Measurements from ENCODE around the gene FERMT2.

Gene FERMT2

GRCh38 chr14:52948836-52949235, 2.0 kb downstream of the FERMT2 start:
- Histone ChIP-seq H3K9ac (no peak overlapping the region), H3K4me3 (ENCODE audit: low read depth, low read length) (no peak overlapping the region), H3K27me3 (ENCODE audit: control insufficient read depth, insufficient read depth, low read length) (no peaks in the 10 kb centered on the region), H3K9me3 (ENCODE audit: control insufficient read depth, low read length) (no peaks in the 10 kb centered on the region), H3K4me1 (peaks cover 11% of the 10 kb centered on the region), H3K4me2 (ENCODE audit: low read length) (no peak overlapping the region), H3K79me2 (peaks cover 30% of the 10 kb centered on the region), H3K27ac (no peak overlapping the region), H3K36me3 (ENCODE audit: control insufficient read depth, insufficient read depth, low read length) (no peaks in the 10 kb centered on the region), H2AFZ (no peak overlapping the region)
- no peak for TF ChIP-seq CTCF (IDR thresholded peaks at IDR 0.05)

GRCh38 chr14:52948039-52948438, 2.8 kb downstream of the FERMT2 start:
- Histone ChIP-seq H2AFZ (no peak overlapping the region), H3K27me3 (ENCODE audit: control insufficient read depth, insufficient read depth, low read length) (no peaks in the 10 kb centered on the region), H3K36me3 (ENCODE audit: control insufficient read depth, insufficient read depth, low read length) (no peaks in the 10 kb centered on the region), H3K4me3 (ENCODE audit: low read depth, low read length) (no peak overlapping the region), H3K4me2 (ENCODE audit: low read length) (no peak overlapping the region), H3K27ac (no peak overlapping the region), H3K4me1 (peaks cover 11% of the 10 kb centered on the region), H3K79me2 (peaks cover 31% of the 10 kb centered on the region), H3K9me3 (ENCODE audit: control insufficient read depth, low read length) (no peaks in the 10 kb centered on the region), H3K9ac (no peak overlapping the region)
- TF ChIP-seq CTCF (IDR thresholded peaks at IDR 0.05), result no peak

GRCh38 chr14:52944254-52944653, 6.6 kb downstream of the FERMT2 start:
- H3K4me1 ChIP-seq, result no peaks in the 10 kb centered on the region
- H3K27me3 ChIP-seq (ENCODE audit: control insufficient read depth, insufficient read depth, low read length), result no peaks in the 10 kb centered on the region
- no peak overlapping the region for H3K27ac ChIP-seq
- H3K4me2 ChIP-seq (ENCODE audit: low read length), result no peak overlapping the region
- no peak overlapping the region for H2AFZ ChIP-seq
- no peaks in the 10 kb centered on the region for H3K36me3 ChIP-seq (ENCODE audit: control insufficient read depth, insufficient read depth, low read length)
- no peak overlapping the region for H3K4me3 ChIP-seq (ENCODE audit: low read depth, low read length)
- H3K9me3 ChIP-seq (ENCODE audit: control insufficient read depth, low read length), result no peaks in the 10 kb centered on the region
- H3K79me2 ChIP-seq, result peaks cover 34% of the 10 kb centered on the region
- TF ChIP-seq CTCF (IDR thresholded peaks at IDR 0.05), result no peak
- no peak overlapping the region for H3K9ac ChIP-seq

GRCh38 chr14:52939427-52939826, 11.4 kb downstream of the FERMT2 start:
- H3K79me2 ChIP-seq, result peaks cover 24% of the 10 kb centered on the region
- no peaks in the 10 kb centered on the region for H3K9me3 ChIP-seq (ENCODE audit: control insufficient read depth, low read length)
- H3K27me3 ChIP-seq (ENCODE audit: control insufficient read depth, insufficient read depth, low read length), result no peaks in the 10 kb centered on the region
- H3K27ac ChIP-seq, result no peak overlapping the region
- no peaks in the 10 kb centered on the region for H3K36me3 ChIP-seq (ENCODE audit: control insufficient read depth, insufficient read depth, low read length)
- no peak overlapping the region for H3K4me2 ChIP-seq (ENCODE audit: low read length)
- no peak overlapping the region for H2AFZ ChIP-seq
- H3K4me1 ChIP-seq, result no peaks in the 10 kb centered on the region
- TF ChIP-seq CTCF (IDR thresholded peaks at IDR 0.05), result no peak
- H3K4me3 ChIP-seq (ENCODE audit: low read depth, low read length), result no peak overlapping the region
- H3K9ac ChIP-seq, result no peak overlapping the region

GRCh38 chr14:52937869-52938268, 13.0 kb downstream of the FERMT2 start:
- H2AFZ ChIP-seq, result no peak overlapping the region
- peaks cover 25% of the 10 kb centered on the region for H3K79me2 ChIP-seq
- H3K4me2 ChIP-seq (ENCODE audit: low read length), result no peak overlapping the region
- H3K9me3 ChIP-seq (ENCODE audit: control insufficient read depth, low read length), result no peaks in the 10 kb centered on the region
- no peak for TF ChIP-seq CTCF (IDR thresholded peaks at IDR 0.05)
- no peaks in the 10 kb centered on the region for H3K27me3 ChIP-seq (ENCODE audit: control insufficient read depth, insufficient read depth, low read length)
- H3K9ac ChIP-seq, result no peak overlapping the region
- H3K4me1 ChIP-seq, result no peaks in the 10 kb centered on the region
- H3K36me3 ChIP-seq (ENCODE audit: control insufficient read depth, insufficient read depth, low read length), result no peaks in the 10 kb centered on the region
- H3K27ac ChIP-seq, result no peak overlapping the region
- H3K4me3 ChIP-seq (ENCODE audit: low read depth, low read length), result no peak overlapping the region

Measured in parathyroid adenoma (tissue), 2 donors.